ENCODE measurements around the gene FBXL19.

FBXL19 gene

DNA sequence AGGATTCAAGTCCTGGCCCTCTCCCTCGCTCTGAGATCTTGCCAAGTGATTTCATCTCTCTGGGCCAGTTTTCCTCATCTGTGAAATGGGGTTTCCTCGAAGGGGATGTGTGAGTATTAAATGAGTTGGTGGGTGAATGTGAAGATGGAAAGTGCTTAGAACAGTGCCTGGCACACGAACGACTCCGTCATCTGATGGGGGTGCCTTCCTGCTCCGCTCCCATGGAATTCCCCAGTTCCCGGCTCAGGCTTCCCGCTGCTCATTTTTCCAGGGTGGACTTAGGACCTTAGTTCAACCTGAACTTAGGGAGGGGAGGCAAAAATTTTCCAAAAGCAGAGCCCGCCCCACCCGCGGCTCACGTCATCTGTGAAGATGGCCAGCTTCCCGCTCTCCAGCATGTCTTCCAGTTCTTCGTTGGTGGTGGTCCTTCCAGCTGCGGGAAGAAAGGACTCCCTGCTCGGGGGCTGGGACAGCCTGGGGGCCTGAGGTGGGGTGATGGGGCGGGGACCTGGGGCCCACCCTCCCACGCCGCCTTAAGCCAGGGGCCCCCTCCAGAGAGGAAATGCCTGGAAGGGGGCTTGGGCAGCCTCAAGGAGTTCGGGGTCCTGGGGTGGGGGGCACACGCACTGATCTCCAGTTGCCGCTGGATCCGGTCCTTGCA is 73.1 kb downstream of the FBXL19 start:
- peak overlapping the region; percentile 48 for H3K4me3 ChIP-seq (ENCODE audit: low read depth, low read length)
- TF ChIP-seq, protein P1, sequence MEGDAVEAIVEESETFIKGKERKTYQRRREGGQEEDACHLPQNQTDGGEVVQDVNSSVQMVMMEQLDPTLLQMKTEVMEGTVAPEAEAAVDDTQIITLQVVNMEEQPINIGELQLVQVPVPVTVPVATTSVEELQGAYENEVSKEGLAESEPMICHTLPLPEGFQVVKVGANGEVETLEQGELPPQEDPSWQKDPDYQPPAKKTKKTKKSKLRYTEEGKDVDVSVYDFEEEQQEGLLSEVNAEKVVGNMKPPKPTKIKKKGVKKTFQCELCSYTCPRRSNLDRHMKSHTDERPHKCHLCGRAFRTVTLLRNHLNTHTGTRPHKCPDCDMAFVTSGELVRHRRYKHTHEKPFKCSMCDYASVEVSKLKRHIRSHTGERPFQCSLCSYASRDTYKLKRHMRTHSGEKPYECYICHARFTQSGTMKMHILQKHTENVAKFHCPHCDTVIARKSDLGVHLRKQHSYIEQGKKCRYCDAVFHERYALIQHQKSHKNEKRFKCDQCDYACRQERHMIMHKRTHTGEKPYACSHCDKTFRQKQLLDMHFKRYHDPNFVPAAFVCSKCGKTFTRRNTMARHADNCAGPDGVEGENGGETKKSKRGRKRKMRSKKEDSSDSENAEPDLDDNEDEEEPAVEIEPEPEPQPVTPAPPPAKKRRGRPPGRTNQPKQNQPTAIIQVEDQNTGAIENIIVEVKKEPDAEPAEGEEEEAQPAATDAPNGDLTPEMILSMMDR (IDR thresholded peaks at IDR 0.05; ENCODE audit: low read depth, low read length): no peak

DNA sequence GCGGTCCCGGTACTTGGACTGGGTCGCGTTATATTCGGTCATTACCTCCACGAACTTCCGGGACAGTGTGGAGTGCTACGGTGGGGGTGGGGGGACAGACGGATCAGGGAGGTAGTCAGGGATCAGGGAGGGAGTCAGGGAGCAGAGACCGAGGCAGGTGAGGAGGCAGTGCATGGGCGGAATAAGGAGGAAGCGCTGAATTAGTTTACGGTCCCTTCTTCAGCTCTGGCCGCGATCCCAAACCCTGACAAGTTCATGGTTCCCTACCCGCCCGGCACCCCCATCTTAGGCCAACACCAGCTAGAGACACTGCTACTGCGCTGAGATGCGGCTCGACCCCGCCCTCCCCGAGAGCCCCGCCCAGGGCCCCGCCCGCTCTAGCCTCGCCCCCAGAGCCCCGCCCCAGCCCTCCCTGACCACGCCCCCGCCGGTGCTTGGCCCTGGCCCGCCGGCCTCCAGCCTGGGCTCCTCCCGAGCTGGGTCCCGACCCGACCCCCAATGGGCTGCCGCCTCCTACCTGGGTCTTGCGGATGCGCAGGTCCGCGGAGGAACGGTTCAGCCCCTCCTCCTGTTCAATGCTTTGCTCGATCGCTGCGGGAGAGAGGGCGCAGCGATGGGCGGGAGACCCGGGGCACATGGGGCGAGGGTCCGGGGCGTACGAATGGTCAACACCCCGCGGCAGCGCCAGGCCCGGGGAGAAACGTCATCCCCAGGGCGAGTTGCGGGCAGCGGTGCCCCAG is 73.8 kb downstream of the FBXL19 start:
- H3K4me3 ChIP-seq (ENCODE audit: low read depth, low read length): peak overlapping the region; percentile 48
- TF ChIP-seq, protein P1 (IDR thresholded peaks at IDR 0.05; ENCODE audit: low read depth, low read length): no peak

DNA sequence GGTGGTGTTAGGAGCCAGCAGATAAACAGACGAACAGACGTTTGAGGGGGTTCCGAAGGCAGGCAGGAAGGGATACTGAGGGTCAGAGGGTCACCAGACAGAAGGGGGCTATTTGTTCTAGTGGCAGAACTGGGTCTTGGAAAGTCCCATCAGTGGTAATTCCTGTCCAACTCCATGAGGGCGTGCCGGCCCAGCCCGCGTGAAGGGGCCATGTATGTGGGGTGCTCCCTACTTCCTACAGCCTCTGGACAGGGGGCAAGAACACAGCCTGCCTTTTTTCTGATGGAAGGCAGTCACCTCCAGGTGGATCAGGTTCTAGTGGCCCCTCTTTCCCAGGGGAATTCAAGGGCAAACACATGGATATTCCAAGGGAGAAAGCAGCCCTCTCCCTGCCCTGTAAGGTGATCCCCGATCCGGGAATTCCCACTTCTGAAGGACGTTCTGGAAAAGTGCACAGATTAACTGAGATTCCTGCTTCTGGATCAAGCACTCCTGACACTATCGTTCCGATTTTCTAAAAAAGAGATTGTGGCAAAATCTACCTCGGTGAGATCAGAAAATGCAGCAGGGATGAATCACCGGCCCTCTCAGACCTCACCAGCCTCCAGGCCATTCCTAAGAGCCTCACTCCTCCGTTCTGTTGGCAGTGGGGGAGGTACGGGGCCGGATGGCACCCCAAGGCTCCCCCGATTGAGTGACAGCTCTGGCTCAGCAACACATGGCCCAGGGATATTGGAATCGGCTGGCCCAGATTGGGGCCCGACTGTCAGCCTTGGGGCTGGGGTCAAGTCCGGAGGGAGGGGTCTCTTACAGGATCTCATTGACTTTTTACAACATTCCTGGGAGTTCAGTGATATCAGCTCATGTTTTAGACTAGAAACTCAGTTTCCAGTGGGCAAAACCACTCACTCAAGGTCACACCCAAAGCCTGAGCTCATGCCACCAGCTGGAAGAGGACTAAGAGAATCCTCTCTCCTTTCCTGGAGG is 74.6 kb downstream of the FBXL19 start:
- TF ChIP-seq, protein P1 (IDR thresholded peaks at IDR 0.05; ENCODE audit: low read depth, low read length): no peak
- peak overlapping the region; percentile 34 for H3K4me3 ChIP-seq (ENCODE audit: low read depth, low read length)

Data from WI38 (cell line).